EH (cell line): ENCODE results near the gene TAX1BP1.
"Not testable (repeated sequence)": the region's sequence is repeated elsewhere in the genome, so short reads cannot be mapped to it uniquely, and the experiment has no call there.

Source experiments
- DNase-seq: peaks from one replicate; pipeline ENCODE4 v3.0.0-alpha.2; 2015; ENCODE audit warnings: low read depth

Gene TAX1BP1

DNA sequence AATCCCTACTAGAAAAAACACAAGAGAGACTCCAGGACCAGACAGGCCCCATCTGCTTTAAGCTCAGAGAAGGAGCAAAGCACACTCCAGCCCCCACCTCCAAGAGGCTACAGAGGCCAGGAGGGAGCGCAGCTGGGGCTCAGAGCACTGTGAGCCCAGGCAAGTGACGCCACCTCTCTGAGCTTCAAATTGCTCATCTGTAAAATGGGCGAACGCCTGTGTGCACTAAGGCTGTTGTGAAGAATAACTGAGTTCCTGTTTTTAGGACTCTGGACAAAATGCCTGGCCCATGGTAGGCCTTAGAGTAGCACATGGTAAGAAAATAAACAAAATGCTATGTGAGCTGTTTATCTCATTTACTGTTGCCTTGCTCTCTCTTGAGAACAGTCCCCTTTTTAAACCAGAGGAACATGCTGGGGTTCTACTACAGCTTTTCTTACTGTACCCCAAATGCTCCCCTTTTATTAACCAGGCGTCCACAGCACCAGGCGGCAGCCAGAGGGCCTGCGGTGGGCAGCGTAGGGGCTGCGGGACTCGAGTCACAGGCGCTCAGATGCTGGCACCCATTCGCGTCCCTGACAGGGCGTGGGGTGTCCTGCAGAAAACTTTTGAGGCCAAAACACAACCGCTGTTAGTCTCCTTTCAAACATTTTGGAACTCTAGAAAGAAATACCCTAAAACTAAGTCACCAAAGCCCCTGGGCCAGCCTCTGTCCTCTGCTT lies 103.8 kb downstream of the TAX1BP1 start:
- no peak for DNase-seq

DNA sequence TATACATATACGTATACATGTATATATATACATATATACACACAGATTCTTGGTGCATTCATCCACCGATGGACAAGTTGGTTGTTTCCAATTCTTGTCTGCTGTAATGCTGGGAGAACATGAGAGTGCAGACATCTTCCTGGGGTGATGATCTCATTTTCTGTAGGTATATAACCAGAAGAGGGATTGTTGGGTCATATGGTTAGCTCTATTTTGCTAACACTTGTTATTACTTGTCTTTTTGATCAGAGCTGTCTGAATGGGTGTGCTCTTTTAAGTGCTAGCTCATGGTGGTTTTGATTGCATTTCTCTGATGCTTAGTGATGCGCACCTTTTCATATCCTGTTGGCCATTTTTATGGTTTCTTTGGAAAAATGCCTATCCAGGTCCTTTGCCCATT lies 106.4 kb downstream of the TAX1BP1 start:
- no peak for DNase-seq

DNA sequence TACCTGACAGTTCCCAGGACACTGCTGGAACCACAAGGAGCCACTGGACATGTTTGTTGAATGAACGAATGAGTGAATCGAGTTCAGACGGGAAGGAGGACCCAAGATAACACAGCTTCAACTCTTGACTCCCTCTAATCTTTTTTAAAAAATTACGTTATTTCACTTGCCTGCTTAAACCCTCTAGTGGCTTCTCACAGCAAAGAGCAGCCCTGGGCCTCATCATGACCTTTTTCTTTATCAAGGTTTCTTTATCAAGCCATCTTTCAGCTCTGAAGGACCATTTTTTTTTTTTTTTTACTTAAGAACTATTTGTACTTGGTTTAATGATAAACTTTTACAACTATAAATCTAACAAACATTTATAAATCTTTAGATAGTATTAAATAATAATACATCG lies 110.6 kb downstream of the TAX1BP1 start:
- DNase-seq = no peak

DNA sequence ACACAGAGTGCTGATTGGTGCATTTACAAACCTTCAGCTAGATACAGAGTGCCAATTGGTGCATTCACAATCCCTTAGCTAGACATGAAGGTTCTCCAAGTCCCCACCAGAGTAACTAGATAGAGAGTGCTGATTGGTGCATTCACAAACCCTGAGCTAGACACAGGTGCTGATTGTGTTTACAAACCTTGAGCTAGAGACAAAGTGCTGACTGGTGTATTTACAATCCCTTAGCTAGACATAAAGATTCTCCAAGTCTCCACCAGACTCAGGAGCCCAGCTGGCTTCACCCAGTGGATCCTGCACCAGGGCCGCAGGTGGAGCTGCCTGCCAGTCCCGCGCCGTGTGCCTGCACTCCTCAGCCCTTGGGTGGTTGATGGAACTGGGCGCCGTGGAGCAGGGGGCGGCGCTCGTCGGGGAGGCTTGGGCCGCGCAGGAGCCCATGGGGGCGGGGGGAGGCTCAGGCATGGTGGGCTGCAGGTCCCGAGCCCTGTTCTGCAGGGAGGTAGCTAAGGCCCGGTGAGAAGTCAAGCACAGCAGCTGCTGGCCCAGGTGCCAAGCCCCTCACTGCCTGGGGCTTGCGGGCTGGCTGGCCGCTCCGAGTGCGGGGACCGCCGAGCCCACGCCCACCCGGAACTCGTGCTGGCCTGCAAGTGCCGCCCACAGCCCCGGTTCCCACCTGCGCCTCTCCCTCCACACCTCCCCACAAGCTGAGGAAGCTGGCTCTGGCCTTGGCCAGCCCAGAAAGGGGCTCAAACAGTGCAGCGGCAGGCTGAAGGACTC lies 116.9 kb downstream of the TAX1BP1 start:
- DNase-seq = not testable (repeated sequence)

DNA sequence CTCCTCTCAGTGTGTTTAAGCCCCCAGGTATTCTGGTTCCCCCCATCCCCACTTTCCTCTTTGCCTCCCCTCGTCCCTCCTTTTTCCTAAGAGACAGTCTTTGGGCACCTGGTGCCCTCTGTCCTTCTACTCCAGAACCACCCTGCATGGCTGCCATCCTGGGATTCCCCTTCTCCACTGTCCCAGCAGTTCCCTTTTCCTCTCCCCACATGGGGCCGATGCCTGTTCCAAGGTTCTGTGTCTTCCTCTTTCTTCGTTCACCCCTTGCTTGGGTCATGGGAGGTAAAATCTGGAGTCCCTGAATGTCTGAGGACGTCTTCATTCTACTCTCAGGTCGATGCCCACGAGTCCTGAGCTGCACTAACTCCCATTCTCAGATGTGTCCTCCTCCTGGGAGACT lies 120.8 kb downstream of the TAX1BP1 start:
- DNase-seq = no peak

DNA sequence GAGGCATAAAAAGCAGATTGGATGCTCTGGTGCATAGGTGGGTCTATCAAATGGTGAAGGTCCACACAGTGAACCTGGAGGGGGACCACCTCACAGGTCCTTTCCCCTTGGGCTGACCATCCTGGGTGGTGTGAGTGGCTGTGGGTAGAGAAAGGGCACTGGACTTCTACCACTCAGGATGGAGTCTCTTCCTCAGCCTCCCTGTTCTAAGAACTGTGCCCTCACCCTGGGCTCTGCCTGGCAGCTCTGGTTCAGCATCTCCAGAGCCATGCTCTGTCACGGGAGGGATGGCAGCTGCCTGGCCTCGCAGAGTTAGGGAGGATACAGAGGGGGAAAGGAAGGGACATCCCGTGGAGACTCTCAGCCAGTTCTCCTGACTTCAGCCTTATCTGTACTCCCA lies 121.8 kb downstream of the TAX1BP1 start:
- no peak for DNase-seq

DNA sequence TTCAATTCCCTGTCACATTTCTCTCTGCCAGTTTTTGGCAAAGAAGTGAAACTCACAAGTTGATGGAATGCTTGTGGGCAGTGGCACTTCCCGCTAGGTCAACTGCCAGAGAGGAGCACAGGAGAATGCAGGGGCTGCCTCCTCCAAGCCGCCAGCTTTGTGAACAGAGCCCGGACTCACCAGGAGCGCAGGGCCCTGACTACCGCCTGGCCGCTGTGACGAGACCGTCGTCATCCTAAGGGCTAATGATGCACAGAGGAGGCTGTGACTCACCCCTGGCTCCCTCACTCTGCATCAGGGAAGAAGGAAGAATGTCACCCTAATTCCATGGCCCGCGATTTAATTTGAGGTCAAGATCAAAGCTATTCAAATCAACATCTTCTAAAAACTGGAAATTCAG lies 123.9 kb downstream of the TAX1BP1 start:
- peak; percentile 34 for DNase-seq

DNA sequence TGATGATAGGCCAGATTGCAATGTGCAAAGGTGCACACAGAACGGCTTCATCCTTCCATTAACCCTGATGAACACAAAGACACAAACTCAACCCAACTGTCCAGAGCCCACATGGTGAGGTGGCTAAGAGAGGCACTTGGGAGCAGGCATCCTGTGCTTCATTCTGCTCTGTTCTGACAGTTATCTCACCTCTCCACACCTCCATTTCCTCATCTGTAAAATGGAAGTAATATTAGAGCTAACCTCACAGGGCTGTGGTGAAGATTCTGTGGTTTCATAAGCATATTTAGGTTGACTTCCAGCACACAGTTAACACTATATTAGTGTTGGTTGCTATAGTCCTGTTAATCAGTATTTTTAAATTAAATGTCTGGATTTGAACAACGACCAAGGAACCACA lies 126.3 kb downstream of the TAX1BP1 start:
- DNase-seq = no peak

DNA sequence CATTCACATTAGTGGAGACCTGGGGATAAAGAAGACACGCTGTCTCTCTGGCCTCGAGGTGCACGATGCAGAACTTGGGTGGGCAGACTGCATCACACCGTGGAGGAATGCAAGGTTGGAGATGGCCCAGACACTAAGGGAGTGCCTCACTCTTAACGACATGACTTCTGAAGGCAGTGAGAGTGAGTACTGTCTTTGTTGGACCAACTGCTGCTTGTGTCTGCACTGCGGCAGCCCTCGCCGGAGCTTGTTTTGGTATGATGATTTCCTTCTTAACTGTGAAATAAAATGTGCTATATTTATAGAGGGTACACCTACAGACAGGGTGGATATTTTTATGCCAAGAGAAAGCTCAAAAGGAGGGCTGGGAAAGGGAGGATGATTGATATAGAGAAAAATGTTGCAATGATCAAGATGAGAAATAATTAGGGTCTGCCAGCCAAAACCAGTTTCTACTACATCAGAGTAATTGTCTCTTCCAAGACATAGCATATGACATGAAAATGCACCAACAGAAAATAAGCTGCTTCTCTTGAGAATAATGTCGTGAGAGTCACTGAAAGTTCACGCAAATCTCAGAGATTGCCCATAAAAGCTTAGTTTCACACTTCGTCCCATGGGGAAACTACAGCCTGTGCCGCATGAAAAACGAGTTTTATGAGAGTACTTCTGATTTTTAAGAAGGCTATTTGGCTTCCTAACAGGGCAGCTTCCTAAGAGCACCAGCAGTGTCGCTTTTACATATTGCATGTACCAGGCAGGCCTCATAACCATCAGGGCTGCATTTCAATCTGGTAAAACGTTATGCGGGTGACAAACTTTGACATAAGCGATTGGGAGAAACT lies 127.1 kb downstream of the TAX1BP1 start:
- no peak for DNase-seq

DNA sequence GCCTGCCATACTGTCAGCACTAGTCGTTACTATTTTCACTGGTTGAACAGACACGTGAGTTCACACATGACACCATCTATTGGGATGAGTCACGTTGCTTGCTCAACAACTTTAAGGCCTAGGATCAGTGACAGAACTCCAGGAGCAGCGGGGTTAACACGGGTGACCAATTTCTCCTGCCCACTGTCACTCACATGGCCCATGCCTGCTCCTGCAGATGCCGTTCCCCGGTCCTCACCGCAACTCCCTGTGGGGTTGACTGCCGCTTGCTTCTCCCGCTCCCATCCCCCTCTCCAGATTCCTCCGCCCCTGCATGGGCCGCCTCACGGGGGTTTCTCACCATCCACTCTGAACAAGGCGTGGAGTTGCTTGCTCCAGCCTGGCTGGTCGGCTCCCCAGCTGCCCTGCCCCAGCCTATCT lies 128.2 kb downstream of the TAX1BP1 start:
- peak; percentile 10 for DNase-seq

DNA sequence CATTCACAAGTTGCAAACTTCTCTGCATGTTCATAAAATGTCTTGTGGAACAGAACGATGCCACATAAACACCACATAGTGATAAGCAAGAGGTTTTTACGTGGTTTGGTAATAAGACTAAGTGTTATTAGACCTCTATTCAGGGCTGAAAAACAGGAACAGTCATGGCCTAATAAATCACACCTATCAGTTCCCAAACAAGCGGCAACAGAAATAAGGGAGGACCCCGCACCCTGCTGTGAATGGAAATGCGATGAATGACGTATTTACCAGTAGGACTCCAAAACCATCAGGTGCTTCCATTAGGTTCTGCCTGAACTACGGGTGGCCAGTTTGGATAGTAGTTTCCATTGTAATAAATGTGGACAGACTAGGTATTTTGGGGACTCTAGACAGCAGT lies 129.1 kb downstream of the TAX1BP1 start:
- no peak for DNase-seq

DNA sequence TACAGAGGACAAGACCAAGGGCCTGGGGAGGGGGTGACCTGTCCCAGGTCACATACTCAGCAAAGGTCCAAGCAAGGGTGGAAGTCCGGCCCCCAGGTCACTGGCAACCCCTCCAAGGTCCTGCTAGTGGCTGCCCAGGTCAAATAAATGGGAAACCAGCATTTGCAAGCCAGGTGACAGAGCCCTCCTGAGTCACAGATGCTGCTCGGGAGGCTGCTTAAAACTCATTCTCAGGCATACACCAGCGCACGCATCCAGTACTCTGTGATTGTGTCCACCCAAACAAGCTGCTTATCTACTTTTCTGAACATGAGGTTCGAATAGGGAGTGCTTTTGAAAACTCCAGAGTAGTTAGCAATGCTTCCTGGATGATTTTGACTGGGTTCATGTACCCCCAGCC lies 130.6 kb downstream of the TAX1BP1 start:
- DNase-seq = no peak

DNA sequence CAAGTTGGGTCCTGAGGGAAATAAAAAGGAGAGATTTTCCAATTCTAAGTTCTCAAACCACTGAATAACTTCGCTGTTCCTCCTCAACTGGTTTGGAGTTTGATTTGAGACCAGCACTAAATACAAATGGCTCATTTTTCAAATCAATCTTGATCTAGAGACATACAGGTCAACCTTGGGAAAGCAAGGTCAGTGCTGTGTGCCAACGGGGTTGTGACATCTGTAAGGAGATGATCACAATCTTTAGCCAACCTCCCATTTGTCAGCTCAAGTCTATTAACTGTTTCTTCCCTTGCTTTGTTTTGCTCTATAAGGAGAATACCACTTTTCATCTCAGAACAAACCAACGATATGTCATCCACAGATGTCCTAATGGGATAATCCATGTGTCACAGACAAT lies 131.1 kb downstream of the TAX1BP1 start:
- DNase-seq = no peak

DNA sequence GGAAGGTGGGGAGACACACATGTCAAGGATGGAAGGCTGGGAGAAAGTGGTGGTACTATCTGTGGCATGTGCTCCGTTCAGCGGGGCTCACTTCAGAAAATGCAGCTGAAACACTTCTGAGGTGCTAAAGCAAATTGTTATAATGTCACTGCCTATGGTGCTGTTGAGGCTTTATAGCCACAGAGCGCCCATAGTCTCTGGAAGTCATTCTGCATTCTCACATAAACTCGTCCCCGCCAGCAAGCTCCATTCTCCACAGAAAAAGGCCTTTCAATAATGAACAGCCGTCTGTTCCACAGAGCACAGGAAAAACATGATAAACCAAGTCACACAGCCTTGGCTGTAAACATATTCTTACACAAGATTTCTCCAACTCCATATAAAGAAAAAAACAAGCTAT lies 131.9 kb downstream of the TAX1BP1 start:
- no peak for DNase-seq

DNA sequence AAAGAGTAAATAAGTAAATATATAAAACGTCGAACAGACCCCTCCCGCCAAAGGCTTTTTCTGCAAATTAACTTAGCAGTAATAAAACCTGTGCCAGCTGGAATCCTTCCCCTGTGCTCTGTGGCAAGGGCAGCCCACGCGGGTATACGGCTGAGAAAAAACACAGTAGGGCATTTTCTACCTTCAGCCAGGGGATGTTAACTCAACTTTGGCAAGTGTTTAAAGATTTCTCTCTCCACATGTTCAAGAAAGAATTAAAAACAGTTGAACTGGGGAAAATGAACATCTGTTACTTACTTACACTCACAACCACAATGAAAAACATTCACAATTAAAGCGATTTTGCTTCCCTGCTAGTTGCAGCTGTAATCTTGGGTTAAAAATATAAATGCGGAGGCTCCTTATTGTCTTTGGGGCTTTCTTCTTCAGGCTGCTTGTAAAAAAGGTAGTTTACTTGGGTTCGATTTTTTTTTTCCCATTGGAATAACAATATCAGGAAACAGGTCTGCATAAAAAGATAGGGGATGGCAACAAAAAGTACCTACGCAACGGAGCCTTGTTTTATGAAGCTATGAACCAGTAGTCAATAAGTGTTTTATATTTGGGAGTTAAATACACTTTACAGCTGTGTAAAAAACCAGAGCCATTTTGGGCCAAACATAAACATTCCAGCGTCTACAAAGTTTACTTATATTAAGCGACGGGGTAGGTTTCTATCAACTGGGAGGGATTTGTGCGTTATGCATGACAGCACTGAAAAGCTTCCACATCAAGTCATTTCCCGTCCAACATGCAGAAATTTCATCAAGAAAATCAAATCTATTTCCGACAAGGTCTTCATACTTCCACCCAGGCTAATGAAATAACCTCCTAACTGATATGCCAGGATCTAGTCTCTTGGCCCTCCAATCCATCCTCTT lies 132.7 kb downstream of the TAX1BP1 start:
- DNase-seq = no peak

DNA sequence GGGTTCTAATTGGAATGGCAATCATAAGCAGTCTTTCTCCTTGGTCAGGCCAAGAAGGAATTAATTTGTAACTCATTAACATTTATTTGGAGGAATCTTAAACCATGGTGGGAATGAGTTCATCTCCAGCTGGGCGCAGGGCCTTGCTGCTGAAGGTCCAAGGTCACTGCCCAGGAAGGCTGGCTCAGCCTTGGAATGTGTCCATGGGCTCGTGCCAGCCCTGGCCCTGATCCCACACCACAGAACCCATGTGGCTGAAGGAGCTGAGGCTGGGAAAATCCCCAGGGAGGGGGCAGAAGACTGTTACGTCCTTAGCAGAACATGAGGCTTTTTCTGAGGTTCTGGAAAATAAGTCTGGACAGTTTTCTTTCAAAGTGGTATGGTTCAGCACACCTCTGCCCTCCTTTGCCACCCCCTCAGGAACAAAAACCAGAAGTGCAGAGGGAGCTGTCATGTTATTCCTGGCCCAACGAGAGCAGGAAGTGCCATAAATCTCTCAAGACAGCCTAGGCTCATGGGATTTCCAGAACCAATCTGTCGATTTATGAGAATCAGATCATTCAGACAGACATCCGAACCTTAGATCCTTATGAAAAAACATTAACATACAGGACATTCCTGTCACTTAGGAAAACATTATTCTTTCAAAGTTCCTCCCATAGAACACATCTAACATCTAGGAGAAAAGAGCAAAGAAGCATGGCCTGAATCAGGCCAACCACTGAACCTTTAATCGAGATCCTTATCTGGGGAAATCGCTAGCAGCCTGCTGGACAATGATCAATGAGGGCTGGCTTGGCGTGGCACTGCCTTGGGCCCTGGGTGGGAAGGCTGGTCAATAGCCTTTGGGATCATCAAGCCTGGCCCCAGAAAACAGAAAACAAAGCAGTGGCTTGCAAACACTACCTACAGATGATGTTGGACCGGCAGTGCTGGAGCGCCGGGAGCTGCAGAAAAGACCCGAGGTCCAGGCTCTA lies 134.3 kb downstream of the TAX1BP1 start:
- peak; percentile 58 for DNase-seq

DNA sequence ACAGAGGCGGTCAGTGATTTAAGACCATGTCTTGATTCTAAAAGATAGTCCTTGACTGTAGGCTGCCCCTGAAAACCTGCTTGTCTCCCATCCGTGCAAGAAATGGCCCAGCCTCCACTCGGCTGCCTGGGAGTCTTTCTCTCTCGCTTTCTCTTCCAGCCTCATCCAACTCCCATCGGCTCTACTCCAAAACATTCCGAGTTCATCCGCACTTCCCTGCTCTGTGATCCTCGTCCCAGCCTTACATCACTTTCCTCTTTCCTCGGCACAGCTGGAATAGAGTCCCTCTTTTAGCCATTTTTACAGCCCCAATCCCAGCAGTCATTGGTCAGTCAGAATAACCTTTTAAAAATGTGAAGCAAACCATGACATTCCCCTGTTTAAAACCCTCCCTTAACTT lies 135.1 kb downstream of the TAX1BP1 start:
- DNase-seq = no peak

DNA sequence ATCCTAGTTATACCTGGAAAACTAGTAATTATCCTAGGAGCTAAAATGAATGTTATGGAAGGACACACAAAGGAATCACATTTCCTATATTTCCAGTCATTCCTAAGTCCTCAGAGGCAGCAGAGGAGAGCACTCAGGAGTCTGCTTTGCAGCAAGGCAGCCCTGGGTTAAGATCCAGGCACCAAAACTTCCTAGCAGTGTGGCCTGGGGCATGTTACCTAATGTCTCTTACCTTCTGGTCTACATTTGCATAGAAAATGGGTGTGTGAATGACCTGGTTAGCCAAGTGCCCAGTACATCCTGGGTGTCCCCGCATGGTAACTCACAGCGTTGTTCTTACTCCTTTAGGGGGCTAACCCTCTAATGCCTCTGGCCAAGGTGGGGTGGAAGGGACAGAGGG lies 135.9 kb downstream of the TAX1BP1 start:
- DNase-seq = no peak

DNA sequence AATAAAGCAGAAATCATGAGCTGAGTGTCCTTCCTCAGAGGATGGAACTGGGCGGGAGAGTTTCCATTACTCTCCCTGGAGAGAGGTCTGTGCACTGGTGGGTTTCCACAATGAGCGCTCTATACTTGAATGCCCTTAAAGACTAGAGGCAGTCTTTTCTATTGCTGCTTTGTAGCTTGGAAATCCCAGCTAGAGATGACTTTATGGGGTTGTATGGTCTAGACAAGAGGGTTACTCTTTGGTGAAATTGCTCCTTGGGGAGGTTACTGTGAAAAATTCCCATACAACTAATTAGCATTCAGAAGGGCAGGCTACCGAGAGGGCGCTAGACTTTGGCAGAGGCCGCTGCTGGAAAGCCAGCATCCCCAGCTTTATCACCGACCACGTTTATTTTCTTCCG lies 136.8 kb downstream of the TAX1BP1 start:
- no peak for DNase-seq
